ENCODE measurements around the gene MAD2L1BP. TPM values are rescaled to one million over a fixed set of nuclear protein-coding genes. Genes with fewer than 3 reads are reported as not detected.

Gene MAD2L1BP
- total RNA-seq, 1 experiment from 2014 or later = 36.6 TPM

GRCh38 chr6:43669050-43669921, 33.6 kb downstream of the MAD2L1BP start:
- H3K4me3 ChIP-seq (replicated peaks in 1 of 2; ENCODE audit: low read depth in 1 of 2, low read length in 2 of 2) = no peak overlapping the region
- intact Hi-C loops (cut with micrococcal nuclease) = loop anchor here (5.0 kb wide), 2 partner anchors 283 to 767 kb away; no protein-coding TSS in a partner anchor
- ChIA-PET RAD21 (ENCODE audit: low non-redundant PET in 1 of 2, low total read pairs in 2 of 2, uncharacterized antibody in 2 of 2, unreplicated experiment in 2 of 2) (no interaction called here), CTCF (interaction anchor here (0.8 to 4.6 kb wide), 5 partner anchors 24 to 410 kb away, joined by 3 to 45 read pairs (median 5); partner anchors contain the start of gene RSPH9), POLR2A (no interaction called here)
- H3K9me2 ChIP-seq (ENCODE audit: insufficient read depth) = no peaks in the 10 kb centered on the region
- no peak for TF ChIP-seq SIN3A (IDR thresholded peaks at IDR 0.05; ENCODE audit: low read depth)
- TF ChIP-seq, protein P1, sequence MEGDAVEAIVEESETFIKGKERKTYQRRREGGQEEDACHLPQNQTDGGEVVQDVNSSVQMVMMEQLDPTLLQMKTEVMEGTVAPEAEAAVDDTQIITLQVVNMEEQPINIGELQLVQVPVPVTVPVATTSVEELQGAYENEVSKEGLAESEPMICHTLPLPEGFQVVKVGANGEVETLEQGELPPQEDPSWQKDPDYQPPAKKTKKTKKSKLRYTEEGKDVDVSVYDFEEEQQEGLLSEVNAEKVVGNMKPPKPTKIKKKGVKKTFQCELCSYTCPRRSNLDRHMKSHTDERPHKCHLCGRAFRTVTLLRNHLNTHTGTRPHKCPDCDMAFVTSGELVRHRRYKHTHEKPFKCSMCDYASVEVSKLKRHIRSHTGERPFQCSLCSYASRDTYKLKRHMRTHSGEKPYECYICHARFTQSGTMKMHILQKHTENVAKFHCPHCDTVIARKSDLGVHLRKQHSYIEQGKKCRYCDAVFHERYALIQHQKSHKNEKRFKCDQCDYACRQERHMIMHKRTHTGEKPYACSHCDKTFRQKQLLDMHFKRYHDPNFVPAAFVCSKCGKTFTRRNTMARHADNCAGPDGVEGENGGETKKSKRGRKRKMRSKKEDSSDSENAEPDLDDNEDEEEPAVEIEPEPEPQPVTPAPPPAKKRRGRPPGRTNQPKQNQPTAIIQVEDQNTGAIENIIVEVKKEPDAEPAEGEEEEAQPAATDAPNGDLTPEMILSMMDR (IDR thresholded peaks at IDR 0.05 in 2 of 3, conservative IDR thresholded peaks at IDR 0.05 in 1 of 3; ENCODE audit: borderline replicate concordance in 1 of 3, insufficient read depth in 1 of 3, low read depth in 2 of 3, low read length in 2 of 3) = no peak
- TF ChIP-seq, protein P2, sequence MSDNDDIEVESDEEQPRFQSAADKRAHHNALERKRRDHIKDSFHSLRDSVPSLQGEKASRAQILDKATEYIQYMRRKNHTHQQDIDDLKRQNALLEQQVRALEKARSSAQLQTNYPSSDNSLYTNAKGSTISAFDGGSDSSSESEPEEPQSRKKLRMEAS (IDR thresholded peaks at IDR 0.05) = no peak
- TF ChIP-seq, protein P3, sequence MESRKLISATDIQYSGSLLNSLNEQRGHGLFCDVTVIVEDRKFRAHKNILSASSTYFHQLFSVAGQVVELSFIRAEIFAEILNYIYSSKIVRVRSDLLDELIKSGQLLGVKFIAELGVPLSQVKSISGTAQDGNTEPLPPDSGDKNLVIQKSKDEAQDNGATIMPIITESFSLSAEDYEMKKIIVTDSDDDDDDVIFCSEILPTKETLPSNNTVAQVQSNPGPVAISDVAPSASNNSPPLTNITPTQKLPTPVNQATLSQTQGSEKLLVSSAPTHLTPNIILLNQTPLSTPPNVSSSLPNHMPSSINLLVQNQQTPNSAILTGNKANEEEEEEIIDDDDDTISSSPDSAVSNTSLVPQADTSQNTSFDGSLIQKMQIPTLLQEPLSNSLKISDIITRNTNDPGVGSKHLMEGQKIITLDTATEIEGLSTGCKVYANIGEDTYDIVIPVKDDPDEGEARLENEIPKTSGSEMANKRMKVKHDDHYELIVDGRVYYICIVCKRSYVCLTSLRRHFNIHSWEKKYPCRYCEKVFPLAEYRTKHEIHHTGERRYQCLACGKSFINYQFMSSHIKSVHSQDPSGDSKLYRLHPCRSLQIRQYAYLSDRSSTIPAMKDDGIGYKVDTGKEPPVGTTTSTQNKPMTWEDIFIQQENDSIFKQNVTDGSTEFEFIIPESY (IDR thresholded peaks at IDR 0.05; ENCODE audit: extremely low read depth, insufficient replicate concordance, low read length) = no peak
- no peak for TF ChIP-seq EZH2phosphoT487 (IDR thresholded peaks at IDR 0.05; ENCODE audit: borderline replicate concordance)
- TF ChIP-seq CBX3 (IDR thresholded peaks at IDR 0.05; ENCODE audit: low read depth) = no peak
- peaks cover 15 to 23% of the 10 kb centered on the region in 2 experiments for H3K36me3 ChIP-seq (ENCODE audit: control insufficient read depth in 1 of 2, insufficient read depth in 2 of 2, low read length in 2 of 2)
- H3K9me3 ChIP-seq (ENCODE audit: control insufficient read depth in 1 of 2, insufficient read depth in 1 of 2, low read depth in 1 of 2, low read length in 2 of 2) = no peaks in the 10 kb centered on the region
- H3K4me2 ChIP-seq (ENCODE audit: low read length) = peak overlapping the region; percentile 69; the same call in 1 of the 2 replicates
- H3K27ac ChIP-seq (ENCODE audit: low read depth, low read length) = peak overlapping the region; percentile 49
- no peaks in the 10 kb centered on the region for H4K20me1 ChIP-seq (ENCODE audit: insufficient read depth)
- no peak for ATAC-seq
- H2AFZ ChIP-seq (ENCODE audit: low read depth, low read length, poor library complexity, severe bottlenecking) = no peak overlapping the region
- H3K4me1 ChIP-seq (ENCODE audit: control insufficient read depth in 1 of 2, insufficient read depth in 2 of 2, low read length in 2 of 2) = peaks cover 10 to 42% of the 10 kb centered on the region in 2 experiments
- H3K79me2 ChIP-seq (ENCODE audit: insufficient read depth, low read length) = no peaks in the 10 kb centered on the region
- H3K27me3 ChIP-seq (ENCODE audit: insufficient read depth, low read length) = no peaks in the 10 kb centered on the region
- no peak for DNase-seq (ENCODE audit: low read depth, low spot score)
- no peak overlapping the region for H3K9ac ChIP-seq (ENCODE audit: low read length)
- BruUV-seq (replicated peaks) = TSS peak; percentile 9
